SH-SY5Y (cell line): ENCODE measurements around the gene COQ10B.

ENCODE experiments used
- GATA2 ChIP-seq: IDR thresholded peaks from 2 replicates; pipeline ENCODE4 v1.6.1; 2011; ENCODE audit warnings: mild to moderate bottlenecking, low read depth, low read length
- GATA3 ChIP-seq: IDR thresholded peaks from 2 replicates; pipeline ENCODE4 v1.6.1; 2011; ENCODE audit warnings: low read depth, mild to moderate bottlenecking, low read length, moderate library complexity

DNA sequence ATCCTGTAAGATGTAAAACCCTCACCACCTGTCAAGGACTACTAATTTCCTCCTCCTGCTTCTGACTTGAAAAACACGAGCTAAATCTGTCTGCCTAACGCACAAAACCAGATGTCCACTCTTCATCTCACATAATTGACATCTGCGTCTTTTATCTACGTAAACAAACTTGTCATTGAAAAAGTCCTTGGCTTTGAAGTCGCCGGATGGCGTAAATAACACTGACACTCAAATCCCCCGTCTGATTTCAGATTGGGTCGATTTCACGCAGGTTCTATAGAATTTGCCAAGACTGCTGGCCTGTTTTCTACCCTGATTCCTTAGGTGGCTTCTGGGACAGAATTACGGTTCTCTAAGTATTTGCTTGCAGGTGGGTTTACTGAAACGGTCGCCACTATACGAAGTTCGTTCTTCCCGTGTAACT is 62.0 kb downstream of the COQ10B start:
- TF ChIP-seq GATA3 (peak; percentile 26; the same call in 1 of the 2 replicates), GATA2 (peak; percentile 38)
